CD4-positive, alpha-beta T cell treated with Interleukin-4 for 1 hour (primary cell): ENCODE results near the gene PSAPL1.

Experiments
- DNase-seq, 2 donors: peaks; one replicate each; pipeline ENCODE4 v3.0.0-alpha.2; 2020 to 2022

PSAPL1 gene

GRCh38 chr4:7434766-7435150 is at the start of gene PSAPL1:
Gene PSAPL1 (minus strand): TSS chr4:7434930. CDS start chr4:7434879, 51 bp downstream.
- no peak for DNase-seq

GRCh38 chr4:7481227-7481626 is 46.5 kb upstream of the PSAPL1 start:
- no peak for DNase-seq

GRCh38 chr4:7480423-7480822 is 45.7 kb upstream of the PSAPL1 start:
- DNase-seq = no peak

GRCh38 chr4:7478665-7479064 is 43.9 kb upstream of the PSAPL1 start:
- DNase-seq = no peak

GRCh38 chr4:7477695-7478094 is 43.0 kb upstream of the PSAPL1 start:
- no peak for DNase-seq

- no peak for DNase-seq
Measured at GRCh38 chr4:7476820-7477219, 42.1 kb upstream of the PSAPL1 start.

GRCh38 chr4:7475207-7475606 is 40.5 kb upstream of the PSAPL1 start:
- no peak for DNase-seq

- no peak for DNase-seq
Measured at GRCh38 chr4:7474320-7474719, 39.6 kb upstream of the PSAPL1 start.

- no peak for DNase-seq
Measured at GRCh38 chr4:7473081-7473480, 38.4 kb upstream of the PSAPL1 start.

- DNase-seq = no peak
Measured at GRCh38 chr4:7472442-7473013, 37.8 kb upstream of the PSAPL1 start.

GRCh38 chr4:7470522-7471128 is 35.9 kb upstream of the PSAPL1 start:
- no peak for DNase-seq

- DNase-seq = no peak
Measured at GRCh38 chr4:7470111-7470510, 35.4 kb upstream of the PSAPL1 start.

- DNase-seq = no peak
Measured at GRCh38 chr4:7469023-7469422, 34.3 kb upstream of the PSAPL1 start.

- no peak for DNase-seq
Measured at GRCh38 chr4:7467471-7467870, 32.7 kb upstream of the PSAPL1 start.

GRCh38 chr4:7466904-7467303 is 32.2 kb upstream of the PSAPL1 start:
- DNase-seq = no peak

GRCh38 chr4:7466215-7466614 is 31.5 kb upstream of the PSAPL1 start:
- no peak for DNase-seq

- DNase-seq = no peak
Measured at GRCh38 chr4:7465017-7465416, 30.3 kb upstream of the PSAPL1 start.

- no peak for DNase-seq
Measured at GRCh38 chr4:7464259-7464655, 29.5 kb upstream of the PSAPL1 start.

GRCh38 chr4:7463566-7464258 is 29.0 kb upstream of the PSAPL1 start:
- no peak for DNase-seq

GRCh38 chr4:7462509-7462971 is 27.8 kb upstream of the PSAPL1 start:
- no peak for DNase-seq

- no peak for DNase-seq
Measured at GRCh38 chr4:7461230-7461629, 26.5 kb upstream of the PSAPL1 start.

- no peak for DNase-seq
Measured at GRCh38 chr4:7460566-7460965, 25.8 kb upstream of the PSAPL1 start.

GRCh38 chr4:7459471-7459870 is 24.7 kb upstream of the PSAPL1 start:
- DNase-seq = no peak

GRCh38 chr4:7458477-7458876 is 23.7 kb upstream of the PSAPL1 start:
- no peak for DNase-seq

- DNase-seq = no peak
Measured at GRCh38 chr4:7458066-7458425, 23.3 kb upstream of the PSAPL1 start.
